ENCODE data around the gene CANT1.

- TF ChIP-seq POLR2A (IDR thresholded peaks at IDR 0.05): no peak
- TF ChIP-seq CTCF (IDR thresholded peaks at IDR 0.05): no peak
These were observed 43.3 kb downstream of the CANT1 start for GRCh38 chr17:78966123-78966813.
